ENCODE measurements around the gene AAGAB.

Gene AAGAB

GRCh38 chr15:67192185-67192820 lies 62.2 kb downstream of the AAGAB start:
- H3K27me3 ChIP-seq (replicated peaks; ENCODE audit: control insufficient read depth, insufficient read depth, low read length, poor library complexity, severe bottlenecking), result no peaks in the 10 kb centered on the region
- H3K36me3 ChIP-seq (ENCODE audit: control insufficient read depth, insufficient read depth, low read length), result peaks cover 42% of the 10 kb centered on the region
- H3K4me3 ChIP-seq (ENCODE audit: insufficient read depth, low read depth, low read length, poor library complexity, severe bottlenecking), result no peak overlapping the region
- no peaks in the 10 kb centered on the region for H3K9me3 ChIP-seq (ENCODE audit: control insufficient read depth, low read length)
- DNase-seq, result no peak
- no peak overlapping the region for H3K27ac ChIP-seq (ENCODE audit: insufficient read depth, low read length, poor library complexity, severe bottlenecking)
- H3K4me1 ChIP-seq (ENCODE audit: control insufficient read depth, insufficient read depth, low read length, poor library complexity, severe bottlenecking), result no peaks in the 10 kb centered on the region

- H3K27ac ChIP-seq (ENCODE audit: insufficient read depth, low read length, poor library complexity, severe bottlenecking), result no peak overlapping the region
- no peaks in the 10 kb centered on the region for H3K27me3 ChIP-seq (replicated peaks; ENCODE audit: control insufficient read depth, insufficient read depth, low read length, poor library complexity, severe bottlenecking)
- no peak for DNase-seq
- no peak overlapping the region for H3K4me3 ChIP-seq (ENCODE audit: insufficient read depth, low read depth, low read length, poor library complexity, severe bottlenecking)
- no peaks in the 10 kb centered on the region for H3K4me1 ChIP-seq (ENCODE audit: control insufficient read depth, insufficient read depth, low read length, poor library complexity, severe bottlenecking)
- no peaks in the 10 kb centered on the region for H3K9me3 ChIP-seq (ENCODE audit: control insufficient read depth, low read length)
- H3K36me3 ChIP-seq (ENCODE audit: control insufficient read depth, insufficient read depth, low read length), result peaks cover 55% of the 10 kb centered on the region
These were observed 63.6 kb downstream of the AAGAB start for GRCh38 chr15:67190813-67191212.

DNA sequence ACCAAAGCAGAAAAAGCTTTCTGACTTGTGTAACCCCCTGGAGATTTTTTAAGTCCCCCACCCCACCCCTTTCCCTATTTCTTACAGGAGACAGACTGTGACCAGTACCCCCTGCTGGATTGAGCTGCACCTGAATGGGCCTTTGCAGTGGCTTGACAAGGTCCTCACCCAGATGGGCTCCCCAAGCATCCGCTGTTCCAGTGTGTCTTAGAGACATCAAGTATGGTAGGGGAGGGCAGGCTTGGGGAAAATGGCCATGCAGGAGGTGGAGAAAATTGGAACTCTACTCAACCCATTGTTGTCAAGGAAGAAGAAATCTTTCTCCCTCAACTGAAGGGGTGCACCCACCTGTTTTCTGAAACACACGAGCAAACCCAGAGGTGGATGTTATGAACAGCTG lies 64.1 kb downstream of the AAGAB start:
- no peak for DNase-seq
- H3K36me3 ChIP-seq (ENCODE audit: control insufficient read depth, insufficient read depth, low read length), result peaks cover 60% of the 10 kb centered on the region
- no peak overlapping the region for H3K27ac ChIP-seq (ENCODE audit: insufficient read depth, low read length, poor library complexity, severe bottlenecking)

GRCh38 chr15:67189326-67190051 lies 65.0 kb downstream of the AAGAB start:
- H3K27me3 ChIP-seq (replicated peaks; ENCODE audit: control insufficient read depth, insufficient read depth, low read length, poor library complexity, severe bottlenecking), result no peaks in the 10 kb centered on the region
- DNase-seq, result no peak
- no peaks in the 10 kb centered on the region for H3K9me3 ChIP-seq (ENCODE audit: control insufficient read depth, low read length)
- H3K4me3 ChIP-seq (ENCODE audit: insufficient read depth, low read depth, low read length, poor library complexity, severe bottlenecking), result no peak overlapping the region
- no peak overlapping the region for H3K27ac ChIP-seq (ENCODE audit: insufficient read depth, low read length, poor library complexity, severe bottlenecking)
- peaks cover 68% of the 10 kb centered on the region for H3K36me3 ChIP-seq (ENCODE audit: control insufficient read depth, insufficient read depth, low read length)
- no peaks in the 10 kb centered on the region for H3K4me1 ChIP-seq (ENCODE audit: control insufficient read depth, insufficient read depth, low read length, poor library complexity, severe bottlenecking)

More for the DNA sequence above, 64.1 kb downstream of the AAGAB start:
- H3K9me3 ChIP-seq (ENCODE audit: control insufficient read depth, low read length), result no peaks in the 10 kb centered on the region
- H3K4me1 ChIP-seq (ENCODE audit: control insufficient read depth, insufficient read depth, low read length, poor library complexity, severe bottlenecking), result no peaks in the 10 kb centered on the region
- no peaks in the 10 kb centered on the region for H3K27me3 ChIP-seq (replicated peaks; ENCODE audit: control insufficient read depth, insufficient read depth, low read length, poor library complexity, severe bottlenecking)
- H3K4me3 ChIP-seq (ENCODE audit: insufficient read depth, low read depth, low read length, poor library complexity, severe bottlenecking), result no peak overlapping the region

DNA sequence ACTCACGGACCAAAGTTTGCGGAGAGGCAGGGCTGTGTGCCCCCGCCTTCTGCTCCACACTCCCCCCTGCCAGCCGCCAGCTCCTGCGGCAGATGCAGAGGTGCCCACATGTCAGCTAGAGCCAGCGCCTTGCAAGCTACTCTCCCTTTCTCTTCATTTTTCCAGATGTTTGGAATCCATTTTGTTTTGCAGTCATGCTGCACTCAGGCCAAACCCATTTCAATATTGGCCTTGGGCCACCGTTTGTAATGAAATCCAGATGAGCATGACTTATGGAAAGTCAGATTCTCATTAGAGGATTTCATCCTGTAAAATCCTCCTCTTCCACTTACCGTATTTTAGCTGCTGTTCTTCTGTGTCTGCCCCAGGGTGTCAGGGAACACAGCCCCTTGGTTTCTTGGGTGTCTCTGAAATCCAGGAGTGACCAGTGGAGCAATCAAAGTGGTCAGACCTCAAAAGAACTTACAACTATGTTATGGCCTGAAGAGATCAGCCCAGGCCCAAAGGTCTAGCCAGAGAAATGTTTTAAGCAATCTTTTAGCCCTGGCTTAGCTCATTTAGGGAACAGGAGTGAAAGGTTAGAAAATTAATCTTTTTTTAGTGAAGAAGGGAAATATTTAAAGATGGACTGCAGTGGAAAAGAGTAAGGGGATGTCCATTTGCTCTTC lies 65.8 kb downstream of the AAGAB start:
- H3K4me3 ChIP-seq (ENCODE audit: insufficient read depth, low read depth, low read length, poor library complexity, severe bottlenecking), result no peak overlapping the region

GRCh38 chr15:67187351-67187854 lies 67.1 kb downstream of the AAGAB start:
- H3K9me3 ChIP-seq (ENCODE audit: control insufficient read depth, low read length), result no peaks in the 10 kb centered on the region
- DNase-seq, result no peak
- no peak overlapping the region for H3K4me3 ChIP-seq (ENCODE audit: insufficient read depth, low read depth, low read length, poor library complexity, severe bottlenecking)
- no peak overlapping the region for H3K27ac ChIP-seq (ENCODE audit: insufficient read depth, low read length, poor library complexity, severe bottlenecking)
- no peaks in the 10 kb centered on the region for H3K4me1 ChIP-seq (ENCODE audit: control insufficient read depth, insufficient read depth, low read length, poor library complexity, severe bottlenecking)
- peaks cover 77% of the 10 kb centered on the region for H3K36me3 ChIP-seq (ENCODE audit: control insufficient read depth, insufficient read depth, low read length)
- H3K27me3 ChIP-seq (replicated peaks; ENCODE audit: control insufficient read depth, insufficient read depth, low read length, poor library complexity, severe bottlenecking), result no peaks in the 10 kb centered on the region

More for the DNA sequence above, 65.8 kb downstream of the AAGAB start:
- H3K9me3 ChIP-seq (ENCODE audit: control insufficient read depth, low read length), result no peaks in the 10 kb centered on the region
- H3K27ac ChIP-seq (ENCODE audit: insufficient read depth, low read length, poor library complexity, severe bottlenecking), result no peak overlapping the region
- H3K36me3 ChIP-seq (ENCODE audit: control insufficient read depth, insufficient read depth, low read length), result peaks cover 75% of the 10 kb centered on the region
- DNase-seq, result no peak
- no peaks in the 10 kb centered on the region for H3K27me3 ChIP-seq (replicated peaks; ENCODE audit: control insufficient read depth, insufficient read depth, low read length, poor library complexity, severe bottlenecking)
- no peaks in the 10 kb centered on the region for H3K4me1 ChIP-seq (ENCODE audit: control insufficient read depth, insufficient read depth, low read length, poor library complexity, severe bottlenecking)

DNA sequence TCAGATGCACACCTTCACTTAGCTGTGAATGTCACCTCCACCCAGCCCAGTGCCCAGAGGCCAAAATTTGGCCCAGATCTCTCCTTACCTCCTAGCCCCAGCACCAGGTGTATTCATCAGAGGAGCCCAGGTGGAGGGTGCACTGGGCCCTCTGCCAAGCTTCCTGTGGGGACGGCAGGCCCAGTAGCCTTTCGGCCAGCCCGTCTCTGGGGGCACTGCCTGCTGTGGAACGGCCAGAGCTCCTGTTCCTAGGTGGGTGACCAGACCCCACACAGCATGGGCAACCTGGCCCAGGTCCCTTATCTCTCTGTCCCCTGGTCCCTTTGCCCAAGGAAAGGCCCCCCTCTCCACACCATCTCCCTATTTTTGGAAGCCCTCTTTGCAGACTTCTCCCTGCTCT lies 67.8 kb downstream of the AAGAB start:
- Histone ChIP-seq H3K4me1 (ENCODE audit: control insufficient read depth, insufficient read depth, low read length, poor library complexity, severe bottlenecking) (no peaks in the 10 kb centered on the region), H3K36me3 (ENCODE audit: control insufficient read depth, insufficient read depth, low read length) (peaks cover 79% of the 10 kb centered on the region), H3K27ac (ENCODE audit: insufficient read depth, low read length, poor library complexity, severe bottlenecking) (no peak overlapping the region), H3K9me3 (ENCODE audit: control insufficient read depth, low read length) (no peaks in the 10 kb centered on the region), H3K4me3 (ENCODE audit: insufficient read depth, low read depth, low read length, poor library complexity, severe bottlenecking) (no peak overlapping the region), H3K27me3 (replicated peaks; ENCODE audit: control insufficient read depth, insufficient read depth, low read length, poor library complexity, severe bottlenecking) (no peaks in the 10 kb centered on the region)
- no peak for DNase-seq

GRCh38 chr15:67186226-67186649 lies 68.2 kb downstream of the AAGAB start:
- Histone ChIP-seq H3K36me3 (ENCODE audit: control insufficient read depth, insufficient read depth, low read length) (peaks cover 75% of the 10 kb centered on the region), H3K27ac (ENCODE audit: insufficient read depth, low read length, poor library complexity, severe bottlenecking) (no peak overlapping the region), H3K9me3 (ENCODE audit: control insufficient read depth, low read length) (no peaks in the 10 kb centered on the region), H3K4me1 (ENCODE audit: control insufficient read depth, insufficient read depth, low read length, poor library complexity, severe bottlenecking) (no peaks in the 10 kb centered on the region), H3K4me3 (ENCODE audit: insufficient read depth, low read depth, low read length, poor library complexity, severe bottlenecking) (no peak overlapping the region), H3K27me3 (replicated peaks; ENCODE audit: control insufficient read depth, insufficient read depth, low read length, poor library complexity, severe bottlenecking) (no peaks in the 10 kb centered on the region)
- no peak for DNase-seq

- DNase-seq, result no peak
- Histone ChIP-seq H3K36me3 (ENCODE audit: control insufficient read depth, insufficient read depth, low read length) (peaks cover 71% of the 10 kb centered on the region), H3K4me1 (ENCODE audit: control insufficient read depth, insufficient read depth, low read length, poor library complexity, severe bottlenecking) (no peaks in the 10 kb centered on the region), H3K9me3 (ENCODE audit: control insufficient read depth, low read length) (no peaks in the 10 kb centered on the region), H3K27ac (ENCODE audit: insufficient read depth, low read length, poor library complexity, severe bottlenecking) (no peak overlapping the region), H3K27me3 (replicated peaks; ENCODE audit: control insufficient read depth, insufficient read depth, low read length, poor library complexity, severe bottlenecking) (no peaks in the 10 kb centered on the region), H3K4me3 (ENCODE audit: insufficient read depth, low read depth, low read length, poor library complexity, severe bottlenecking) (no peak overlapping the region)
These were observed 68.7 kb downstream of the AAGAB start for GRCh38 chr15:67185621-67186225.

All from effector memory CD4-positive, alpha-beta T cell (primary cell).